Activated CD4-positive, alpha-beta T cell treated with anti-CD3 and anti-CD28 coated beads, Interleukin-2, amount 10 ng/mL, durations not matched to agents 24 days and 14 days (primary cell): ENCODE data around the gene MAGI3. TPM values are rescaled to one million over a fixed set of nuclear protein-coding genes. Genes with fewer than 3 reads are reported as not detected.

Source experiments
- DNase-seq: peaks from one replicate; pipeline ENCODE4 v3.0.0; 2022
- H3K27ac Mint-ChIP-seq: one replicate; pipeline ENCODE4 v1.8.0; 2022; ENCODE audit warnings: mild to moderate bottlenecking, mixed read lengths
- H3K27me3 Mint-ChIP-seq: one replicate; pipeline ENCODE4 v1.8.0; 2022; ENCODE audit warnings: mixed read lengths
- H3K36me3 Mint-ChIP-seq: one replicate; pipeline ENCODE4 v1.8.0; 2022; ENCODE audit warnings: low read depth, mild to moderate bottlenecking, mixed read lengths
- H3K4me1 Mint-ChIP-seq: one replicate; pipeline ENCODE4 v1.8.0; 2021; ENCODE audit warnings: mixed read lengths
- H3K4me3 Mint-ChIP-seq: one replicate; pipeline ENCODE4 v1.8.0; 2022; ENCODE audit warnings: mild to moderate bottlenecking, moderate library complexity, mixed read lengths
- H3K9me3 Mint-ChIP-seq: one replicate; pipeline ENCODE4 v1.8.0; 2021; ENCODE audit warnings: mixed read lengths
- intact Hi-C: fragments of 100-400 bp; cut with micrococcal nuclease; formaldehyde crosslinking; loops from one replicate; pipeline ENCODE4 v1.15.1; 2023
- total RNA-seq: library from RNA; stranded (reverse); gene quantifications from 2 replicates; pipeline ENCODE4 v1.2.3, GENCODE V29; 2022

Gene MAGI3
- total RNA-seq, 1 donor from 2014 or later = 3.8 TPM

DNA sequence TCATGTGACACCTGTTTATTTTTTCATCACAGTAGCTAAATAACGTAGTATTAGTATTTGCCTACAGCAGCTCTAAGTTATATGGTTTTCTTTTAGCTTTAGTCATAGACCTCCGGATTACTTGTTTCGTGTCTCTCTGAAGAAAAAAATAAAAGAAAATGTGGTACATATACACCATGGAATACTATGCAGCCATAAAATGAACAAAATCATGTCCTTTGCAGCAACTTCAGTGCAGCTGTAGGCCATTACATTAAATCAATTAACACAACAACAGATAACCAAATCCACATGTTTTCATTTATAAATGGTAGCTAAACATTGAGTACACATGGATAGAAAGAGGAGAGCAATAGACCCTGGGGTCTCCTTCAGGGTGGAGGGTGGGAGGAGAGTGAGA is 142.7 kb downstream of the MAGI3 start:
- peaks cover 2% of the 10 kb centered on the region for H3K27me3 Mint-ChIP-seq
- intact Hi-C loops = no loop called here
- no peak for DNase-seq
- H3K4me3 Mint-ChIP-seq = no peak overlapping the region
- no peaks in the 10 kb centered on the region for H3K36me3 Mint-ChIP-seq
- H3K27ac Mint-ChIP-seq = no peak overlapping the region
- no peaks in the 10 kb centered on the region for H3K9me3 Mint-ChIP-seq
- no peaks in the 10 kb centered on the region for H3K4me1 Mint-ChIP-seq

DNA sequence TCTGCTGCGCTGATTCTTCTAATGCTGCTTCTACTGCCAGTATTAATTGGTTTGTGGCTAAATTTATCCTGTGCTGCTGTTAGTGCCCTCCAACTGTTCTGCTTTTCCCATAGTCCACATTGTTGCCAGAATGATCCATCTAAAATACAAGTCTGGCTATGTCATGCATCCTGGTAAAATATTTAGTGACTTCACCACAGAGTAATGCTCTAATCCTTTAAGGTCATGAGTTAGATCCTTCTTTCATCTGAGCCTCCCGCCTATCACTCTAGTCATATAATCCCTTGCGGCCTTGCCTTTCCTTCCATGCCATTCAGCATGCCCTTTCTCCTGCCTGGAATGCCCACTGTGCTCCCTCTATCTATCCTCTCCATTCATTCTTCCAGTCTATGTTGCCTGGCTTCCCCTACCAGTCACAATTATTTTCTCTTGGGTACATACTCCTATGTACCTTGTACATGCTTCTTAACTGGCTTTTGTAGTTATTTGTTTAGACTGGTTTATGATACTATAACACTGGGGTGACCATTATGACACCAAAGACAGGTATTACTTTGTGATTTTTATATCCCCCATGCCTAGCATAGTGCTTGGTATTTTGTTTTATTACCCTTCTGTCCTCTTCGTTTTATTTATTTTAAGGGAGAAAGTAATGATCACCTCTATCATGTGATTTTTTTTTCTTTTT is 144.0 kb downstream of the MAGI3 start:
- Mint-ChIP-seq H3K4me3 (no peak overlapping the region), H3K36me3 (no peaks in the 10 kb centered on the region)
- intact Hi-C loops = no loop called here

DNA sequence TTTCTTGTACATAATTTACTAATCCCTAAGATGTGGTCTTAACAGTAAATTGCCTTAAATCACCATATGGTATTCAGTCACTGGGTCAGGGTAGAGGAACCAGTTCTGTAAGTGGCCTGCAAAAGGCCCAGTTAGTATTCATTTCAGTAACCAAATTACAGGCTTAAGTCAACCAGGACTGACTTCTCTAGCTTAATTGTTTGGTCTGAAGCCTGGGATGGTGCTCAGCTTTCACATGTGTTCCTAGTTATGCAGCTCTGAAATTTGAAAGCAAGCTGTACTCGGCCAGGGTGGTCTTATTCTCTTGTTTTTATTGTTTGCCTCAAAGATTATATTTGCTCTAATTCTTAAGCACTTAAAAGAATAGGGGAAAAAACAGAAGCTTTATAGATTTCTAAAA is 144.6 kb downstream of the MAGI3 start:
- Mint-ChIP-seq H3K4me3 (no peak overlapping the region), H3K27ac (no peak overlapping the region), H3K27me3 (no peaks in the 10 kb centered on the region), H3K9me3 (no peaks in the 10 kb centered on the region), H3K4me1 (no peaks in the 10 kb centered on the region), H3K36me3 (no peaks in the 10 kb centered on the region)
- intact Hi-C loops = no loop called here
- DNase-seq = no peak

More for the DNA sequence above, 144.0 kb downstream of the MAGI3 start:
- Mint-ChIP-seq H3K9me3 (no peaks in the 10 kb centered on the region), H3K27ac (no peak overlapping the region), H3K27me3 (no peaks in the 10 kb centered on the region), H3K4me1 (no peaks in the 10 kb centered on the region)
- no peak for DNase-seq

DNA sequence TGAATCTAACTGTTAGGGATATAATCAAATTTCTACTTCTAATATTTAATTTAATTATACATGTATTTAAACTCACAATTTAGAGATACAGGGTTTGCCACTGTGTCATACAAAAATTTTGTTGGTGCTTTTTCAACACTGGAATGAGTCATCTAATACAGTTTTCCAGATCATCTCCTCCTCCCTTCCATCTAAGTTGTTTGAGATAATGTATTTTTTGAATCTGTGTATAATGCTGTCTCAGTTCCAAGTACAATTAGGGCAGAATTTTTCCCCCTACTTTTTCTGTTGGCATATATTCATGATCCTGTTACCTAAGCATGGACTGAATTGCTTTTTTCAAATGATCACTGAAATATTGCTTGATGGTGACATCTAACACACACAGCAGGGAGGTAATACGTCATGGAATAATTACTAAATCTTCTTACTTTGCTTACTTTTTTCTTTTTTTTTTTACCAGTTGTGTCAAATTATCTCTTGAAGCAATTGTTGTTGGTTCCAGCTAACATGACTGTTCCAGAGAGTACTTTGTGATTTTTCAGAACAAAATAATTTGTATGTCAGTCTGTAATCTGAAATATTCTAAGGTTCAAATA is 146.0 kb downstream of the MAGI3 start:
- H3K27me3 Mint-ChIP-seq = no peaks in the 10 kb centered on the region

GRCh38 chr1:113538225-113538624 is 147.9 kb downstream of the MAGI3 start:
- H3K27me3 Mint-ChIP-seq = no peaks in the 10 kb centered on the region
- H3K36me3 Mint-ChIP-seq = no peaks in the 10 kb centered on the region
- H3K9me3 Mint-ChIP-seq = no peaks in the 10 kb centered on the region
- H3K27ac Mint-ChIP-seq = no peak overlapping the region
- no peak overlapping the region for H3K4me3 Mint-ChIP-seq
- intact Hi-C loops = no loop called here
- no peak for DNase-seq
- H3K4me1 Mint-ChIP-seq = no peaks in the 10 kb centered on the region

More for the DNA sequence above, 146.0 kb downstream of the MAGI3 start:
- DNase-seq = no peak
- Mint-ChIP-seq H3K4me3 (no peak overlapping the region), H3K4me1 (no peaks in the 10 kb centered on the region), H3K27ac (no peak overlapping the region), H3K9me3 (no peaks in the 10 kb centered on the region), H3K36me3 (no peaks in the 10 kb centered on the region)
- intact Hi-C loops = no loop called here

GRCh38 chr1:113540335-113540734 is 150.0 kb downstream of the MAGI3 start:
- intact Hi-C loops = no loop called here
- Mint-ChIP-seq H3K36me3 (no peaks in the 10 kb centered on the region), H3K9me3 (no peaks in the 10 kb centered on the region), H3K4me3 (no peak overlapping the region), H3K27me3 (no peaks in the 10 kb centered on the region), H3K27ac (no peak overlapping the region), H3K4me1 (no peaks in the 10 kb centered on the region)
- no peak for DNase-seq

- Mint-ChIP-seq H3K9me3 (no peaks in the 10 kb centered on the region), H3K27me3 (no peaks in the 10 kb centered on the region), H3K27ac (no peak overlapping the region), H3K4me3 (no peak overlapping the region), H3K36me3 (no peaks in the 10 kb centered on the region), H3K4me1 (no peaks in the 10 kb centered on the region)
- DNase-seq = no peak
- intact Hi-C loops = no loop called here
These were observed 150.8 kb downstream of the MAGI3 start for GRCh38 chr1:113541106-113541505.

DNA sequence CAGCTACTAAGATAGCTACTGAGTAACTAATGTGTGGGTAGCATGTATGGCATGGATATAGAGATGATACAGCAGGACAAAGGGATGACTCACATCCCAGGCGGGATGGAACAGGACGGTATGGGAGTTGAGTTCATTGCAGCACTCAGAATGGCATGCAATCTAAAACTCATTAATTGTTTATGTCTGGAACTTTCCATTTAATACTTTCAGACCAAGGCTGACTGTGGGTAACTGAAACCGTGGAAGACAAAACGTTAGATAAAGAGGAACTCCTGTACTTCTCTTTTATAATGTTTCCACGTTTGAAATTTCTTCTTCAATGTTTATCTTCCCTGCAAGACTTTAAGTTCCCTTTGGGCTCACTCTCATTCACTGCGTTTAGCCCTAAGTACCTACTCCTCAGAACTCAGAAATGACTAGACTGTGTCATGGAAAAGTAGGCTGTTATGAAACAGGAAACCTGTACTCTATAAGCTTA is 151.9 kb downstream of the MAGI3 start:
- no peaks in the 10 kb centered on the region for H3K4me1 Mint-ChIP-seq
- no peaks in the 10 kb centered on the region for H3K27me3 Mint-ChIP-seq
- no peaks in the 10 kb centered on the region for H3K9me3 Mint-ChIP-seq
- no peak overlapping the region for H3K4me3 Mint-ChIP-seq
- no peak for DNase-seq
- intact Hi-C loops = no loop called here
- H3K36me3 Mint-ChIP-seq = no peaks in the 10 kb centered on the region
- no peak overlapping the region for H3K27ac Mint-ChIP-seq

DNA sequence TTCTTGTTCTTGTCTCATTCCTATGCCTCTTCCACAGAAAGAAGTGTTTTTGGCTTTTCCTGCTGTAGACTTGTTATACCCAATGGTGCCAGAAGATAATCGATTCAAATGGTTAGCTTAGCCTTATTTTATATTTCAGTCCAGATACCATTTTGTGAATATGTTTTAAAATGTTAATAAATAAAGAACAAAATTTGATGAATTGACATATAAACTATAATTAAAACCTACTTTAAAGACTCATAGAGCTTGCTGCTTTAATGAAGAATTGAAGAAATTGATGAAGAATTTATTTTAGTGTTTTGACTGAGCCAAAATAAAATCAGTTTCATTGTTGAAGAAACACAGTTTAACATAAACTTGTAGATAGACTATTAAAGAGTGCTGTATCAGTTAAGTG is 152.8 kb downstream of the MAGI3 start:
- Mint-ChIP-seq H3K4me1 (no peaks in the 10 kb centered on the region), H3K27me3 (no peaks in the 10 kb centered on the region), H3K9me3 (no peaks in the 10 kb centered on the region)

DNA sequence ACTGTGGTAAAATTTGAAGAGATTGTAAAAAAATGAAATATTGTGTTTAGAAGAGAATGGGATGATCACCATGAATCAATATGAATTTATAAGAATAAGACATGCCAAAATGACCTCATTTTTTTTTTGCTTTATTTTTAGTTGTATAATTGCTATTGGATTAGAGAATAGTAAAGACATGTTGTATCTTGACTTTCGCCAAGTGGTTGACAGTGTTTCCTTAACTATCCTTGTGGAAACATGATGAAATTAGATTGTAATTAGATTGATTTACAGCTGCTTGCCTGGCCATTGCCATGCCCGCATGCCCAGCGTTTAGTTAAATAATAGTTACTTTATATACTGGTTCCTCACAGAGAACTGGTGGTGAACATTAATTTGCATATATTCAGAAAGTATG is 154.9 kb downstream of the MAGI3 start:
- no peak overlapping the region for H3K27ac Mint-ChIP-seq
- no peaks in the 10 kb centered on the region for H3K4me1 Mint-ChIP-seq
- intact Hi-C loops = no loop called here
- no peaks in the 10 kb centered on the region for H3K36me3 Mint-ChIP-seq
- H3K27me3 Mint-ChIP-seq = no peaks in the 10 kb centered on the region
- no peak for DNase-seq
- H3K4me3 Mint-ChIP-seq = no peak overlapping the region
- H3K9me3 Mint-ChIP-seq = peaks cover 3% of the 10 kb centered on the region

More for the DNA sequence above, 152.8 kb downstream of the MAGI3 start:
- intact Hi-C loops = no loop called here
- H3K27ac Mint-ChIP-seq = no peak overlapping the region
- no peaks in the 10 kb centered on the region for H3K36me3 Mint-ChIP-seq
- no peak for DNase-seq
- no peak overlapping the region for H3K4me3 Mint-ChIP-seq

- H3K4me1 Mint-ChIP-seq = no peaks in the 10 kb centered on the region
- no peak overlapping the region for H3K4me3 Mint-ChIP-seq
- H3K27ac Mint-ChIP-seq = no peak overlapping the region
- H3K9me3 Mint-ChIP-seq = peaks cover 3% of the 10 kb centered on the region
- DNase-seq = no peak
- H3K27me3 Mint-ChIP-seq = no peaks in the 10 kb centered on the region
- no peaks in the 10 kb centered on the region for H3K36me3 Mint-ChIP-seq
- intact Hi-C loops = no loop called here
These were observed 155.3 kb downstream of the MAGI3 start for GRCh38 chr1:113545626-113546025.

DNA sequence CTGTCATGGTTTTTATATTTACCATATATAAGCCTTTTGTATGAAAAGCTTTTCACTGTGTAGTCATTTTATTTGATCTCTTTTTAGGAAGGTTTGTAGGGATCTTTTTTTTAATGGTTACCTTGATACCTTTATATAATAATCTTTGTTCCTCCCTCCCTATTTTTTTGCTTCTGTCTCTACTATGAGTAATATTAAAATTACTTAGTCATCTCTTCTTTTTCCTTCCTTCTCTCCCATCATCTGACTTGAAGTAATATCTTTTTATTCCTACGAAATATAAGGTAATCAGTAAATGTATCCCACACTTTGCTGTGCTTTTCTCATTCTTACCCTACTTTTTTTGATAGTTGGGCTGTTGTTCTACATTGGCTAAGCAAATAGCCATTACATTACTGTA is 161.4 kb downstream of the MAGI3 start:
- intact Hi-C loops = no loop called here
- Mint-ChIP-seq H3K9me3 (peaks cover 3% of the 10 kb centered on the region), H3K4me1 (no peaks in the 10 kb centered on the region), H3K27ac (no peak overlapping the region), H3K27me3 (no peaks in the 10 kb centered on the region), H3K4me3 (no peak overlapping the region), H3K36me3 (no peaks in the 10 kb centered on the region)
- no peak for DNase-seq

DNA sequence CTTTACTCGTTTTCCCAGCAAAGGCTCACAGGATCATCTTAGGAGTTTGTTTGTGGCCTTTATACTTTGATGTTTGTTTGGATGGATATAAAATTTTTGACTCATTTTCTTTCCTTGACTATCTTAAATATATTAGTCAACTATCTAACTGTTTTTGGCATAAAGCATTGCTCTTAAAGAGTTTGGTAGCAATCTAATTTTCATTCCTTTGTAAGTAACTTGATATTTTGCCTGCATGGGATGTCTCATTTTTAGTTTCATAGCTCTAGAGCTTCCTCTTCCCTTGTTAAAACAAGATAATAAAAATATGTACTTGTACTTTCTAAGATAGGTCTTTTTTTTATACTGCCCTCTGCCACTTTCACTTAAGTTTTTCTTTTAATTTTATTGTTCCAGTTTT is 161.9 kb downstream of the MAGI3 start:
- H3K4me1 Mint-ChIP-seq = no peaks in the 10 kb centered on the region
- intact Hi-C loops = no loop called here
- no peak overlapping the region for H3K4me3 Mint-ChIP-seq
- no peak for DNase-seq
- H3K27ac Mint-ChIP-seq = no peak overlapping the region
- H3K36me3 Mint-ChIP-seq = no peaks in the 10 kb centered on the region
- H3K9me3 Mint-ChIP-seq = peaks cover 3% of the 10 kb centered on the region
- no peaks in the 10 kb centered on the region for H3K27me3 Mint-ChIP-seq

- Mint-ChIP-seq H3K36me3 (peaks cover 2% of the 10 kb centered on the region), H3K4me1 (no peaks in the 10 kb centered on the region), H3K4me3 (no peak overlapping the region), H3K27ac (no peak overlapping the region), H3K9me3 (peaks cover 27% of the 10 kb centered on the region), H3K27me3 (peaks cover 2% of the 10 kb centered on the region)
- no peak for DNase-seq
- intact Hi-C loops = no loop called here
These were observed 166.9 kb downstream of the MAGI3 start for GRCh38 chr1:113557187-113557586.

- Mint-ChIP-seq H3K27me3 (peaks cover 2% of the 10 kb centered on the region), H3K9me3 (peaks cover 22% of the 10 kb centered on the region), H3K36me3 (no peaks in the 10 kb centered on the region), H3K4me3 (no peak overlapping the region), H3K27ac (no peak overlapping the region), H3K4me1 (no peaks in the 10 kb centered on the region)
- intact Hi-C loops = no loop called here
- no peak for DNase-seq
These were observed 175.3 kb downstream of the MAGI3 start for GRCh38 chr1:113565621-113566020.
